Activated CD8-positive, alpha-beta memory T cell treated with anti-CD3 and anti-CD28 coated beads, Interleukin-2, amount 10 ng/mL, durations not matched to agents 7 days and 5 days (primary cell): ENCODE data around the gene PLEKHM3. TPM values are rescaled to one million over a fixed set of nuclear protein-coding genes. Genes with fewer than 3 reads are reported as not detected.
"Not testable (repeated sequence)": the region's sequence is repeated elsewhere in the genome, so short reads cannot be mapped to it uniquely, and the experiment has no call there.

ENCODE experiments used
- ATAC-seq: fragments of 150-1000 bp; cut with Tn5 transposase; one replicate; pipeline ENCODE4 v1.10.0; 2021; ENCODE audit warnings: moderate library complexity
- CTCF ChIA-PET: fragments of 350-600 bp; sonication (Branson Sonifier 250); formaldehyde crosslinking; loops from one replicate; lab custom pipeline; 2021; ENCODE audit warnings: antibody characterized with exemption; lab: Charles Lee
- DNase-seq: peaks from one replicate; pipeline ENCODE4 v3.0.0-alpha.2; 2020
- H3K27ac Mint-ChIP-seq: one replicate; pipeline ENCODE4 v1.8.0; 2021; ENCODE audit warnings: mild to moderate bottlenecking, mixed read lengths
- H3K27me3 Mint-ChIP-seq: one replicate; pipeline ENCODE4 v1.8.0; 2021; ENCODE audit warnings: mixed read lengths
- H3K36me3 Mint-ChIP-seq: one replicate; pipeline ENCODE4 v1.8.0; 2021; ENCODE audit warnings: mild to moderate bottlenecking, mixed read lengths
- H3K4me1 Mint-ChIP-seq: one replicate; pipeline ENCODE4 v1.8.0; 2021; ENCODE audit warnings: mixed read lengths
- H3K4me3 Mint-ChIP-seq: one replicate; pipeline ENCODE4 v1.8.0; 2021; ENCODE audit warnings: mild to moderate bottlenecking, moderate library complexity, mixed read lengths
- H3K9me3 Mint-ChIP-seq: one replicate; pipeline ENCODE4 v1.8.0; 2022; ENCODE audit warnings: low read depth, mixed read lengths
- total RNA-seq, 2 experiments: library from RNA; stranded (reverse); gene quantifications; one replicate each; pipeline ENCODE4 v1.2.3, GENCODE V29; 2021

PLEKHM3 gene
- total RNA-seq, 2 experiments from 2014 or later, result 4.7 to 5.1 TPM

- Mint-ChIP-seq H3K27me3 (no peaks in the 10 kb centered on the region), H3K4me3 (no peak overlapping the region), H3K27ac (no peak overlapping the region), H3K4me1 (peaks cover 16% of the 10 kb centered on the region), H3K9me3 (no peaks in the 10 kb centered on the region), H3K36me3 (peaks cover 2% of the 10 kb centered on the region)
- CTCF ChIA-PET, result interaction anchor here (1.5 to 2.2 kb wide), 2 partner anchors 17 to 397 kb away, joined by 4 to 10 read pairs; no protein-coding TSS in a partner anchor
- ATAC-seq (no peak), DNase-seq (no peak)
These were observed 1.2 kb downstream of the PLEKHM3 start for GRCh38 chr2:208024091-208024490.

GRCh38 chr2:208020253-208020652 lies 5.1 kb downstream of the PLEKHM3 start:
- Mint-ChIP-seq H3K9me3 (no peaks in the 10 kb centered on the region), H3K4me1 (peaks cover 21% of the 10 kb centered on the region), H3K4me3 (no peak overlapping the region), H3K27me3 (no peaks in the 10 kb centered on the region), H3K27ac (no peak overlapping the region), H3K36me3 (peaks cover 4% of the 10 kb centered on the region)
- ATAC-seq (no peak), DNase-seq (no peak)
- CTCF ChIA-PET, result interaction anchor here (2.4 kb wide), 1 partner anchor 20 kb away, joined by 7 read pairs; no protein-coding TSS in a partner anchor

GRCh38 chr2:208018124-208018712 lies 7.1 kb downstream of the PLEKHM3 start:
- H3K4me3 Mint-ChIP-seq, H3K36me3 Mint-ChIP-seq, H3K27me3 Mint-ChIP-seq, H3K9me3 Mint-ChIP-seq, DNase-seq, H3K27ac Mint-ChIP-seq, ATAC-seq: not testable (repeated sequence)
- CTCF ChIA-PET, result interaction anchor here (0.9 to 1.7 kb wide), 2 partner anchors 11 to 22 kb away, joined by 3 read pairs; no protein-coding TSS in a partner anchor
- H3K4me1 Mint-ChIP-seq, result peaks cover 21% of the 10 kb centered on the region

- no peak for ATAC-seq
- H3K9me3 Mint-ChIP-seq, result no peaks in the 10 kb centered on the region
- no peak overlapping the region for H3K27ac Mint-ChIP-seq
- no peaks in the 10 kb centered on the region for H3K27me3 Mint-ChIP-seq
- DNase-seq, result no peak
- H3K4me3 Mint-ChIP-seq, result no peak overlapping the region
- peaks cover 21% of the 10 kb centered on the region for H3K4me1 Mint-ChIP-seq
- H3K36me3 Mint-ChIP-seq, result peaks cover 4% of the 10 kb centered on the region
- CTCF ChIA-PET, result interaction anchor here (1.7 kb wide), 1 partner anchor 23 kb away, joined by 3 read pairs; no protein-coding TSS in a partner anchor
These were observed 7.6 kb downstream of the PLEKHM3 start for GRCh38 chr2:208017721-208018120.

- DNase-seq, result no peak
- Mint-ChIP-seq H3K36me3 (peaks cover 4% of the 10 kb centered on the region), H3K4me1 (peaks cover 21% of the 10 kb centered on the region), H3K27ac (no peak overlapping the region), H3K9me3 (no peaks in the 10 kb centered on the region), H3K4me3 (no peak overlapping the region), H3K27me3 (no peaks in the 10 kb centered on the region)
- ATAC-seq, result no peak
- CTCF ChIA-PET, result interaction anchor here (0.9 kb wide), 1 partner anchor 160 kb away, joined by 3 read pairs; no protein-coding TSS in a partner anchor
These were observed 9.9 kb downstream of the PLEKHM3 start for GRCh38 chr2:208015475-208015874.

- CTCF ChIA-PET, result no interaction called here
- Mint-ChIP-seq H3K9me3 (no peaks in the 10 kb centered on the region), H3K4me3 (no peak overlapping the region), H3K36me3 (peaks cover 2% of the 10 kb centered on the region), H3K4me1 (peaks cover 20% of the 10 kb centered on the region), H3K27me3 (no peaks in the 10 kb centered on the region), H3K27ac (no peak overlapping the region)
- DNase-seq, result no peak
- peak; percentile 67 for ATAC-seq
These were observed 11.8 kb downstream of the PLEKHM3 start for GRCh38 chr2:208013285-208014178.

- Mint-ChIP-seq H3K27me3 (no peaks in the 10 kb centered on the region), H3K9me3 (no peaks in the 10 kb centered on the region), H3K4me3 (no peak overlapping the region), H3K36me3 (no peaks in the 10 kb centered on the region), H3K4me1 (peaks cover 12% of the 10 kb centered on the region), H3K27ac (no peak overlapping the region)
- ATAC-seq (no peak), DNase-seq (no peak)
- CTCF ChIA-PET, result no interaction called here
These were observed 12.9 kb downstream of the PLEKHM3 start for GRCh38 chr2:208012449-208012848.

GRCh38 chr2:208010506-208010905 lies 14.8 kb downstream of the PLEKHM3 start:
- no peak overlapping the region for H3K27ac Mint-ChIP-seq
- H3K4me1 Mint-ChIP-seq, result peaks cover 11% of the 10 kb centered on the region
- CTCF ChIA-PET, result no interaction called here
- no peaks in the 10 kb centered on the region for H3K36me3 Mint-ChIP-seq
- H3K4me3 Mint-ChIP-seq, result no peak overlapping the region
- H3K9me3 Mint-ChIP-seq, result no peaks in the 10 kb centered on the region
- H3K27me3 Mint-ChIP-seq, result no peaks in the 10 kb centered on the region
- no peak for DNase-seq
- ATAC-seq, result no peak

GRCh38 chr2:208006833-208007232 lies 18.5 kb downstream of the PLEKHM3 start:
- Mint-ChIP-seq H3K36me3 (no peaks in the 10 kb centered on the region), H3K4me1 (peaks cover 2% of the 10 kb centered on the region), H3K27ac (no peak overlapping the region), H3K4me3 (no peak overlapping the region), H3K9me3 (no peaks in the 10 kb centered on the region), H3K27me3 (no peaks in the 10 kb centered on the region)
- CTCF ChIA-PET, result interaction anchor here (0.8 kb wide), 1 partner anchor 12 kb away, joined by 3 read pairs; no protein-coding TSS in a partner anchor
- DNase-seq (no peak), ATAC-seq (no peak)

GRCh38 chr2:208006337-208006736 lies 19.0 kb downstream of the PLEKHM3 start:
- ATAC-seq (no peak), DNase-seq (no peak)
- no peak overlapping the region for H3K4me3 Mint-ChIP-seq
- no peaks in the 10 kb centered on the region for H3K36me3 Mint-ChIP-seq
- peaks cover 2% of the 10 kb centered on the region for H3K4me1 Mint-ChIP-seq
- H3K27ac Mint-ChIP-seq, result no peak overlapping the region
- H3K9me3 Mint-ChIP-seq, result no peaks in the 10 kb centered on the region
- CTCF ChIA-PET, result interaction anchor here (0.8 kb wide), 2 partner anchors 12 to 34 kb away, joined by 3 read pairs; no protein-coding TSS in a partner anchor
- no peaks in the 10 kb centered on the region for H3K27me3 Mint-ChIP-seq

- ATAC-seq (no peak), DNase-seq (no peak)
- Mint-ChIP-seq H3K4me3 (no peak overlapping the region), H3K9me3 (no peaks in the 10 kb centered on the region), H3K27ac (no peak overlapping the region), H3K4me1 (peaks cover 1% of the 10 kb centered on the region), H3K36me3 (peaks cover 7% of the 10 kb centered on the region), H3K27me3 (no peaks in the 10 kb centered on the region)
- CTCF ChIA-PET, result no interaction called here
These were observed 23.4 kb downstream of the PLEKHM3 start for GRCh38 chr2:208001924-208002323.

GRCh38 chr2:208000701-208001395 lies 24.5 kb downstream of the PLEKHM3 start:
- Mint-ChIP-seq H3K4me3 (no peak overlapping the region), H3K27me3 (no peaks in the 10 kb centered on the region), H3K27ac (no peak overlapping the region), H3K36me3 (peaks cover 7% of the 10 kb centered on the region), H3K9me3 (no peaks in the 10 kb centered on the region), H3K4me1 (peaks cover 1% of the 10 kb centered on the region)
- ATAC-seq (no peak), DNase-seq (no peak)
- CTCF ChIA-PET, result no interaction called here

GRCh38 chr2:207996848-207997247 lies 28.5 kb downstream of the PLEKHM3 start:
- CTCF ChIA-PET, result no interaction called here
- H3K4me1 Mint-ChIP-seq, result peaks cover 6% of the 10 kb centered on the region
- no peak overlapping the region for H3K27ac Mint-ChIP-seq
- peaks cover 7% of the 10 kb centered on the region for H3K36me3 Mint-ChIP-seq
- DNase-seq (no peak), ATAC-seq (no peak)
- no peaks in the 10 kb centered on the region for H3K27me3 Mint-ChIP-seq
- no peaks in the 10 kb centered on the region for H3K9me3 Mint-ChIP-seq
- H3K4me3 Mint-ChIP-seq, result no peak overlapping the region
